K562 (cell line): Measurements from ENCODE around the gene COL13A1. TPM values are rescaled to one million over a fixed set of nuclear protein-coding genes. Genes with fewer than 3 reads are reported as not detected.
A peak's percentile ranks its signal among the peaks of the same experiment; 100 is the strongest.

Experiments used
- ATAC-seq: fragments of 200-7000 bp; cut with Tn5 transposase; 3 replicates; pipeline ENCODE4 v1.9.1; 2020; ENCODE audit warnings: moderate library complexity
- BruUV-seq: library from RNA; stranded (reverse); fragments of 400-500 nt; replicated peaks from 2 replicates; lab custom pipeline; 2021; lab: Mats Ljungman, UMichigan
- CTCF ChIA-PET: fragments of 300-600 bp; formaldehyde crosslinking; extraction: SDS; loops from one replicate; lab custom pipeline; 2021; ENCODE audit warnings: low intra/inter-chr PET ratio; lab: Yijun Ruan, JAX
- POLR2A ChIA-PET: fragments of 300-600, 350-650 bp; sonication (Branson Sonifier 250); formaldehyde crosslinking; extraction: SDS; loops from one replicate; lab custom pipeline; 2021; ENCODE audit warnings: antibody characterized with exemption, inconsistent platforms; lab: Yijun Ruan, JAX
- DNase-seq, 4 experiments: peaks; one replicate each; pipeline versions ENCODE4 v3.0.0 to v3.0.0-alpha.2; 2011 to 2018; ENCODE audit warnings: low spot score in 3 of 4, mixed read lengths in 3 of 4; ENCODE audit errors: extremely low read depth in 1 of 4
- FAIRE-seq: peaks from 2 replicates; lab custom pipeline; 2011; peaks lifted over from hg19 to GRCh38; lab: Jason Lieb, UNC
- H2AFZ ChIP-seq: 2 replicates; pipeline ENCODE4 v1.6.0; 2011; ENCODE audit warnings: low read depth, low read length, control low read depth, inconsistent platforms
- H3K27ac ChIP-seq: fragments of 200-600 bp; 3 replicates; pipeline ENCODE4 v1.8.0; 2011; ENCODE audit warnings: low read depth, mild to moderate bottlenecking, control low read depth, inconsistent platforms, low read length, moderate library complexity, mixed read lengths; ENCODE audit errors: extremely low read depth
- H3K27me3 ChIP-seq, 2 experiments: fragments of 300-600 bp in 1 of 2; 2 replicates in 1 of 2; 3 replicates in 1 of 2; pipeline versions ENCODE4 v1.6.0 to v1.8.0; 2011; ENCODE audit warnings: inconsistent platforms in 2 of 2, low read length in 2 of 2, mild to moderate bottlenecking in 1 of 2, mixed read lengths in 1 of 2, moderate library complexity in 1 of 2; ENCODE audit not compliant: control insufficient read depth in 2 of 2, insufficient read depth in 2 of 2
- H3K36me3 ChIP-seq: fragments of 300-600 bp; 3 replicates; pipeline ENCODE4 v1.8.0; 2011; ENCODE audit warnings: mild to moderate bottlenecking, low read length, inconsistent platforms; ENCODE audit not compliant: control insufficient read depth, insufficient read depth
- H3K4me1 ChIP-seq, 2 experiments: fragments of 200-600 bp in 1 of 2; replicated peaks in 1 of 2; 2 replicates in 1 of 2; 3 replicates in 1 of 2; pipeline versions ENCODE4 v1.5.1 to v1.8.0; 2011; ENCODE audit warnings: inconsistent platforms in 2 of 2, low read length in 2 of 2, mild to moderate bottlenecking in 1 of 2, mixed read lengths in 1 of 2, moderate library complexity in 1 of 2; ENCODE audit not compliant: control insufficient read depth in 2 of 2, insufficient read depth in 2 of 2
- H3K4me2 ChIP-seq: 2 replicates; pipeline ENCODE4 v1.6.1; 2011; ENCODE audit warnings: low read length, control low read depth, inconsistent platforms, mixed read lengths; ENCODE audit not compliant: insufficient read depth
- H3K4me3 ChIP-seq: fragments of 200-600 bp; sonication (generic), shearing (Covaris generic); 2 replicates; pipeline ENCODE4 v1.5.1; 2016; ENCODE audit warnings: control low read depth, inconsistent platforms
- H3K79me2 ChIP-seq: fragments of 200-600 bp; 3 replicates; pipeline ENCODE4 v1.8.0; 2011; ENCODE audit warnings: low read length, inconsistent platforms; ENCODE audit not compliant: control insufficient read depth, insufficient read depth
- H3K9ac ChIP-seq, 2 experiments: 2 replicates each; pipeline versions ENCODE4 v1.6.0 to v1.6.1; 2011; ENCODE audit warnings: low read depth in 2 of 2, low read length in 2 of 2, control low read depth in 1 of 2, inconsistent platforms in 1 of 2, mild to moderate bottlenecking in 1 of 2, mixed read lengths in 1 of 2; ENCODE audit not compliant: insufficient read depth in 1 of 2
- H3K9me1 ChIP-seq: one replicate; pipeline ENCODE4 v1.6.0; 2011; ENCODE audit warnings: inconsistent platforms, mild to moderate bottlenecking, low read length, moderate library complexity; ENCODE audit not compliant: control insufficient read depth, insufficient read depth
- H3K9me3 ChIP-seq: replicated peaks from 2 replicates; pipeline ENCODE4 v1.5.1; 2011; ENCODE audit warnings: low read depth, low read length, inconsistent platforms; ENCODE audit not compliant: control insufficient read depth, insufficient read depth
- H4K20me1 ChIP-seq: replicated peaks from 2 replicates; pipeline ENCODE4 v1.6.1; 2011; ENCODE audit warnings: low read length, inconsistent platforms, mixed read lengths; ENCODE audit not compliant: control insufficient read depth, insufficient read depth
- BCLAF1 ChIP-seq, 2 experiments: fragments of 450-650 bp in 1 of 2; IDR thresholded peaks; 2 replicates each; pipeline ENCODE4 v1.6.1; 2011 to 2017; ENCODE audit warnings: low read depth in 2 of 2, antibody characterized with exemption in 1 of 2, borderline replicate concordance in 1 of 2, low read length in 1 of 2, mild to moderate bottlenecking in 1 of 2, mixed read lengths in 1 of 2; ENCODE audit not compliant: control insufficient read depth in 1 of 2
- CBX8 ChIP-seq: fragments of 200-600 bp; sonication (generic); IDR thresholded peaks from 2 replicates; pipeline ENCODE4 v1.6.1; 2012; ENCODE audit warnings: borderline replicate concordance, mixed run types, low read depth, mild to moderate bottlenecking, moderate library complexity, mixed read lengths, low read length, control low read depth, inconsistent platforms; ENCODE audit not compliant: poor library complexity, severe bottlenecking; ENCODE audit errors: extremely low read depth
- CEBPG ChIP-seq, 3 experiments: fragments of 200-800 bp in 1 of 3; sonication (Bioruptor generic) in 1 of 3; sonication (generic) in 1 of 3; formaldehyde crosslinking in 1 of 3; IDR thresholded peaks in 2 of 3; conservative IDR thresholded peaks in 1 of 3; 2 replicates each; pipeline versions ENCODE4 v1.6.1 to v1.8.0; 2016 to 2022; ENCODE audit warnings: missing compliant biosample characterization in 2 of 3, missing genetic modification characterization in 2 of 3, mild to moderate bottlenecking in 1 of 3, missing genetic modification reagents in 1 of 3
- DACH1 ChIP-seq: fragments of 450-650 bp; IDR thresholded peaks from 2 replicates; pipeline ENCODE4 v1.6.1; 2018; ENCODE audit not compliant: partially characterized antibody
- LCOR ChIP-seq: sonication (generic); formaldehyde crosslinking; IDR thresholded peaks from 2 replicates; pipeline ENCODE4 v1.8.0; 2022; ENCODE audit warnings: mild to moderate bottlenecking, missing genetic modification reagents
- PHB ChIP-seq: fragments of 250-450 bp; sonication (Bioruptor Pico); IDR thresholded peaks from 2 replicates; pipeline ENCODE4 v1.5.0; 2021
- ZFP36 ChIP-seq: fragments of 150-350 bp; IDR thresholded peaks from 2 replicates; pipeline ENCODE4 v1.6.1; 2018; ENCODE audit warnings: low read length, low read depth; ENCODE audit not compliant: partially characterized antibody
- ZNF449 ChIP-seq: fragments of 250-450 bp; sonication (Bioruptor Pico); IDR thresholded peaks from 2 replicates; pipeline ENCODE4 v1.8.0; 2022; ENCODE audit warnings: moderate library complexity, mild to moderate bottlenecking, inconsistent platforms
- WGBS: fragments of 100-300 bp; shearing (Covaris generic); methylation state at CpG from one replicate; pipeline ENCODE4 v1.1.6; 2016; ENCODE audit warnings: low coverage, mixed read lengths; ENCODE audit not compliant: insufficient coverage; ENCODE audit errors: missing lambda C conversion rate; 5-methylcytosine and 5-hydroxymethylcytosine counted together
- in situ Hi-C: fragments of 300-500 bp; cut with MboI; formaldehyde crosslinking; loops from 4 replicates; pipeline ENCODE4 v1.15.0; 2018; ENCODE audit warnings: inconsistent platforms, mixed read lengths
- intact Hi-C: fragments of 100-400 bp; cut with micrococcal nuclease; formaldehyde crosslinking; loops from 2 replicates; pipeline ENCODE4 v1.14.2; 2022
- polyA plus RNA-seq, 8 experiments: library from polyadenylated mRNA; depleted of rRNA in 4 of 8; stranded (reverse) in 5 of 8; unstranded in 3 of 8; fragments of >200 nt; fragmentation: Nextera tagmentation in 2 of 8; fragmentation: Illumina TruSeq in 1 of 8; extraction: Ambion mirVana in 2 of 8; extraction: Trizol in 1 of 8; gene quantifications; 2 replicates each; pipeline versions ENCODE4 v1.2.1 to v1.2.3, GENCODE V29; 2011 to 2014; ENCODE audit warnings: inconsistent platforms in 1 of 8, missing spikeins in 1 of 8
- total RNA-seq, 7 experiments: library from RNA; depleted of rRNA in 6 of 7; stranded (reverse); fragments of >200 nt in 6 of 7; fragmentation: Illumina TruSeq in 2 of 7; extraction: Trizol in 2 of 7; gene quantifications; 2 replicates each; pipeline versions ENCODE4 v1.2.1 to v1.2.3, GENCODE V29; 2011 to 2021; ENCODE audit warnings: low replicate concordance in 1 of 7
- TF ChIP-seq, protein P1 (sequence below): fragments of 450-650 bp; IDR thresholded peaks from 2 replicates; pipeline ENCODE4 v1.6.1; 2016

COL13A1 gene
- total and polyA plus RNA-seq, 9 of the 15 experiments (the other 6 are each of a cell fraction or from before 2014, with no cell fraction given) = not detected

DNA sequence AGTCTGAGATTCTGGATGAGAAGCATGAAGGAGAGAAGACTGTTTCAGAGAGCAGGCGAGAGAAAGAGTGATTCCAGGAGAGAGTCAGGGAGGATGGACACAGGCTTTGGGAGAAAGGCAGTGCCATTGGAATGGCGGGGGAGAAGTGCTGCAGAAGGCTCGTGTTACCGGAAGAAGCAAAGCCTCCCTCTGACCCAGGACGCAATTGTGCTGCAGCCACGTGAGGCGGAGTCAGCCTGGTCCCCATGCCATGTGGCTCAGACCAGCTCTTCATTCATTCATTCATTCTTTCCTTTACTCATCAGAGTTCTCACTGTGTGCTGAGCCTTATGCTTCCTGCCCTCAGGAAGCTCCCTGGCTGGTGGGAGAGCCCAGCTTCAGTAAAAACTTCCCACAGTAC, 49.2 kb upstream of the COL13A1 start (continued):
- TF ChIP-seq, protein P1, sequence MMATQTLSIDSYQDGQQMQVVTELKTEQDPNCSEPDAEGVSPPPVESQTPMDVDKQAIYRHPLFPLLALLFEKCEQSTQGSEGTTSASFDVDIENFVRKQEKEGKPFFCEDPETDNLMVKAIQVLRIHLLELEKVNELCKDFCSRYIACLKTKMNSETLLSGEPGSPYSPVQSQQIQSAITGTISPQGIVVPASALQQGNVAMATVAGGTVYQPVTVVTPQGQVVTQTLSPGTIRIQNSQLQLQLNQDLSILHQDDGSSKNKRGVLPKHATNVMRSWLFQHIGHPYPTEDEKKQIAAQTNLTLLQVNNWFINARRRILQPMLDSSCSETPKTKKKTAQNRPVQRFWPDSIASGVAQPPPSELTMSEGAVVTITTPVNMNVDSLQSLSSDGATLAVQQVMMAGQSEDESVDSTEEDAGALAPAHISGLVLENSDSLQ = no peak
- no peak for TF ChIP-seq LCOR (CRISPR knock-in tag)

- in situ Hi-C loops = no loop called here
- H3K9me1 ChIP-seq = no peaks in the 10 kb centered on the region
- no peak overlapping the region for H3K4me2 ChIP-seq
- TF ChIP-seq CEBPG (CRISPR knock-in tag; IDR thresholded peaks at IDR 0.05) (no peak), CEBPG (tag; conservative IDR thresholded peaks at IDR 0.05 in 1 of 2, IDR thresholded peaks at IDR 0.05 in 1 of 2) (no peak), DACH1 (peak; percentile 91), ZFP36 (no peak), PHB (CRISPR knock-in tag) (no peak), CBX8 (no peak), BCLAF1 (IDR thresholded peaks at IDR 0.05; ENCODE audit: borderline replicate concordance in 1 of 2, control insufficient read depth in 1 of 2, low read depth in 2 of 2, low read length in 1 of 2) (no peak), ZNF449 (CRISPR knock-in tag) (no peak)
- H3K79me2 ChIP-seq = no peaks in the 10 kb centered on the region
- 0% methylated on average over 1 of the region's 1 CpG for WGBS
- no peaks in the 10 kb centered on the region for H3K9me3 ChIP-seq
- ATAC-seq (no peak), DNase-seq (no peak), FAIRE-seq (no peak)
- H3K4me1 ChIP-seq = no peaks in the 10 kb centered on the region; a peak in 1 of 5 replicates
- no peak overlapping the region for H2AFZ ChIP-seq
- no peak overlapping the region for H3K4me3 ChIP-seq
- BruUV-seq = no TSS peak
- peaks cover 12 to 43% of the 10 kb centered on the region in 2 experiments for H3K27me3 ChIP-seq
- ChIA-PET POLR2A (no interaction called here), CTCF (no interaction called here)
- no peak overlapping the region for H3K27ac ChIP-seq
- no peak overlapping the region for H3K9ac ChIP-seq
- intact Hi-C loops = no loop called here
- H3K36me3 ChIP-seq = no peaks in the 10 kb centered on the region
- H4K20me1 ChIP-seq = peaks cover 7% of the 10 kb centered on the region; the same call in 1 of the 2 replicates
These were observed 45.4 kb upstream of the COL13A1 start for GRCh38 chr10:69756279-69756678.
